Testis (tissue), 2 donors: ENCODE results near the gene MSI2.

ENCODE experiments used
- POLR2A ChIP-seq: fragments of 450-650 bp; IDR thresholded peaks from one replicate; pipeline ENCODE4 v1.6.1; 2017; ENCODE audit warnings: antibody characterized with exemption, mild to moderate bottlenecking, moderate library complexity
- TF ChIP-seq, protein P1 (sequence below), 3 experiments: fragments of 450-650 bp in 2 of 3; fragments of 200-600 bp in 1 of 3; sonication (generic) in 1 of 3; IDR thresholded peaks; one replicate each; pipeline ENCODE4 v1.5.1; 2016 to 2019; ENCODE audit warnings: antibody characterized with exemption in 3 of 3, mild to moderate bottlenecking in 2 of 3, moderate library complexity in 1 of 3

DNA sequence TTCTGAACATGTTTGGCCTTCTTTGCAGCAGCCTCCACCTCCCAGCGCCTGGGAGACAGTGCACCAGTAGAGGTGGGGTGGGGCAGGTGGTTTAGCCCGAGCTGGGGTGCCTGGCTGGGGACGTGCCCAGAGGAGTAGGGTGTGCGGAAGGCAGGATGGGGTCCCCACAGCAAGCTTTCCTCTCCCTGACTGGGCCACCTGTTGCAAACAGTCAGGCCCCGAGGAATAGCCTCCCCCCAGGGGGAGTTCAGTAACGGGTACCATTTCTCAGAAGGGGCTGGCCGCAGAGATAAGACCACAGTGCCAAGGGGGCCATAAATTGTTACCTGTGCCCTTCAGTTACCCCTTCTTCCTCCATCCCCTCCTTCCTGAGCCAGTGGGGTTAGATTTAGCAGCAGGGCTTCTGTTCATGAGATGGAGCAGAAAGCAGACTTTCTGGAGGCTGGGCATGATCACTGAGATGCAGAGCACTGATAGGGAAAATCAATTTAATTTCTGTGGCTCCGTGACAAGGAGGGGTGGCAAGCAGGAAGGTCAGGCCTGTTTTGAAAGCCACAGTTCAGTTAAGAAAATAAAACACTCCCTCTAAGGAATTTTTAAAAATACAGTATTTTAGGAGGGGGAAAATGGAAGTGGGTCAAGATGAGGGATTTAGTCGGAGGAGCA lies 181.9 kb downstream of the MSI2 start:
- TF ChIP-seq, protein P1, sequence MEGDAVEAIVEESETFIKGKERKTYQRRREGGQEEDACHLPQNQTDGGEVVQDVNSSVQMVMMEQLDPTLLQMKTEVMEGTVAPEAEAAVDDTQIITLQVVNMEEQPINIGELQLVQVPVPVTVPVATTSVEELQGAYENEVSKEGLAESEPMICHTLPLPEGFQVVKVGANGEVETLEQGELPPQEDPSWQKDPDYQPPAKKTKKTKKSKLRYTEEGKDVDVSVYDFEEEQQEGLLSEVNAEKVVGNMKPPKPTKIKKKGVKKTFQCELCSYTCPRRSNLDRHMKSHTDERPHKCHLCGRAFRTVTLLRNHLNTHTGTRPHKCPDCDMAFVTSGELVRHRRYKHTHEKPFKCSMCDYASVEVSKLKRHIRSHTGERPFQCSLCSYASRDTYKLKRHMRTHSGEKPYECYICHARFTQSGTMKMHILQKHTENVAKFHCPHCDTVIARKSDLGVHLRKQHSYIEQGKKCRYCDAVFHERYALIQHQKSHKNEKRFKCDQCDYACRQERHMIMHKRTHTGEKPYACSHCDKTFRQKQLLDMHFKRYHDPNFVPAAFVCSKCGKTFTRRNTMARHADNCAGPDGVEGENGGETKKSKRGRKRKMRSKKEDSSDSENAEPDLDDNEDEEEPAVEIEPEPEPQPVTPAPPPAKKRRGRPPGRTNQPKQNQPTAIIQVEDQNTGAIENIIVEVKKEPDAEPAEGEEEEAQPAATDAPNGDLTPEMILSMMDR (IDR thresholded peaks at IDR 0.05): no peak
- no peak for TF ChIP-seq POLR2A
